ACHN (cell line): Measurements from ENCODE around the gene ANKRD9.

ENCODE experiments used
- DNase-seq: peaks from one replicate; pipeline ENCODE4 v3.0.0-alpha.2; 2015
- in situ Hi-C: cut with HindIII; loops from 2 replicates; pipeline ENCODE4 v1.10.0; 2017; ENCODE audit warnings: low sequenced_read_pairs, low pct_ligation_motif_present, low pct_unique_long_range_greater_than_20kb

ANKRD9 gene

DNA sequence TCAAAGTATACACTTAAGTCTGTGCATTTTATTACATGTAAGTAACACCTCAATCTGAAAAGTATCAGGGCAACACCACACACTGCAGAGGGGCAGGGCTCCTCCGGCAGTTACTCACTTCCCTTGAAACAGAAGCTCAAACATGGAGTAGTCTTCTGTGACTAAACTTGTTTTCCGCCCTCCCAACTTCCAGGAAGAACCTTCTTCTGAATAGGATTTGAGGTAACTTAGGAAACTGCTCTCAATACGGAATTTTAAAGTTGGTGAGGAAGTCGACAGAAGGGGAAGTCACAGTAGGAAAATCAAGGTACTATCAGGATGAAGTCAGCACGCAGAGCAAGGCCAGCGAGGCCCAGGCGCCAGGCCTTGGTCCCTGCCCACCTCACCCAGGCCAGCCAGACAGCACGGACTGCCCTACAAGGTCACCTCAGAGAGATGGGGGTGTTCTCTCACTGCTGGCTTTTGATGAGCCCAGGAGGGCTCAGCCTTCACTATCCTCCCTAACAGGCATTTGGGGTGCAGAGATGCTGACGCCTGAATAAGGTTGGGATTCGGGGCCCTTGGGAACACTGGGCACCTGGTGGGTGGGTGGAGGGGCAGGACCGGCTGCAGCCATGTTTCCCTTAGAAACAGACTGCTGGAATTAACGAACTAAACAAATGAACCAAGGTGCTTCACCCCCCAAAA, 5.8 kb downstream of the ANKRD9 start:
- DNase-seq: no peak
- in situ Hi-C loops: no loop called here

DNA sequence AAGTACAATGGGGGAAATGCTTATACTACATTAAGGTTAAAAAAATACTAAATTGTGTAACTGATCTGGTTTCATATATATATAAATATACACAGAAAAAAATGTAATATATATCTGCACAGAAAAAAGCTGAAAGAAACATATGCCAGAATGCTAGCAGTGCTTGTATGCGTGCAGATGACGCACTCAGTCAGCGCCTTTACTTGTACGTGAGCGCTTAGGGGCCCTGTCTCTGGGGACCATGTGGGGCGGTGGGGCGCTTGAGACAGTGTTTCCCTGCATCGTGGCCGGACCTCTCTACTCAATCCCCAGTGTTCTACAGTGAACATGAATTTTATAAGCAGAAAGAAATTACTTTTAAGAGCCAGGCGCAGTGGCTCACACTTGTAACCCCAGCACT, 7.0 kb downstream of the ANKRD9 start:
- in situ Hi-C loops: no loop called here
- DNase-seq: no peak

GRCh38 chr14:102501751-102502315, 7.7 kb downstream of the ANKRD9 start:
- in situ Hi-C loops: no loop called here
- DNase-seq: no peak

DNA sequence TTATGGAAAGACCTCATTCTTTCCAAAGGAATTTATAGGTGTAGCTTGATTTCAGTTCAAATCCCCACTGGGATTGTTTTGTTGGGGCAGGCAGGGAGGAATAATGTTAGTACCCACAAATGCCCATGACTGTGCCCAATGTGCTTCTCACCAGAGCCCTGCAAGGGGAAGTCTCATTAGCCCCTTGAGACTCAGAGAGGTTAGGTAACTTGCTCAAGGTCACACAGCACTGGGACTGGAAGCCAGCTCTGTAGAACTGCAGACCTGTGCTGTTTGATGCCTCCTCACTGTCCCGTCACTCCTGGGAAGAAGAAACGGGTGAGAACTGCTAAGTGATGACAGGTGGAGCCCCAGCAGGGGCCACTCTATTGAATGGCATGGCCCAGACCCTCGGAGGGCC, 8.9 kb downstream of the ANKRD9 start:
- DNase-seq: no peak
- in situ Hi-C loops: no loop called here

GRCh38 chr14:102500158-102500662, 9.4 kb downstream of the ANKRD9 start:
- in situ Hi-C loops: no loop called here
- DNase-seq: no peak

DNA sequence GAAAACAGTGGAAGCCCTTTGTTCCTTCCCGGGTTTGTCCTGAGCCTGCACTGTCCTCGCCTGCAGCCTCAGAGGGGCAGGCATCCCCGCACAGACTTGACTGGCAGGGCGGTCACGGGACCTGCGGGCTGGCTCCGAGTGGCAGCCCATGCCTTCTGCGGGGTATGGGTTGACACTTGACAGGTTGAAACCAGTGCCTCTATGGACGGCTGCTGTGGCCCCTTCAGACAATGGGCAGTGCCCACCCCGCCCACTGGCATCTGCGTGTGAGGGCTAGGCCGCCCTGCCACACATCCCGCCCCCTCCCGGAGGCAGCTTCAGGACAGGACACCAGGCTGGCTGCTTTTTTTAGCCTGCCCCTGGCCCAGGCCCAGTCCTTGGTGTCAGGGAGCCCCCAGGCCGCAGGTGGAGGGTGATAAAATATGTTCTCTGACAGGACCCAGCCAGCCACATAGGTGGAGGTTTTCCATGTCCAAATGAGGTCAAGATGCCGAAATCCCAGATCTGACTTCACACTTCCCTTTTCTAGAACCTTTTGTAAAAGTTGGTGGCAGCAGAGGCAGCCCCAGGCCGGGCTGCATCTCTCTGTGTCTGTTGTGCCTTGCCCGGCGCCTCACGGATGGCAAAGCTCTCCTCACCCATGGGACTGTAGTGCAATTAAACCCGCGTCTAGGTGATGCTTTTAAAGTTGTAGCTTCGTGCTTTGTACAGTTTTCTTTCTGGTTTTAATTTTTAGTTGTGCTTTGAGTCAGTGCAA, 10.0 kb downstream of the ANKRD9 start:
- DNase-seq: no peak
- in situ Hi-C loops: no loop called here

DNA sequence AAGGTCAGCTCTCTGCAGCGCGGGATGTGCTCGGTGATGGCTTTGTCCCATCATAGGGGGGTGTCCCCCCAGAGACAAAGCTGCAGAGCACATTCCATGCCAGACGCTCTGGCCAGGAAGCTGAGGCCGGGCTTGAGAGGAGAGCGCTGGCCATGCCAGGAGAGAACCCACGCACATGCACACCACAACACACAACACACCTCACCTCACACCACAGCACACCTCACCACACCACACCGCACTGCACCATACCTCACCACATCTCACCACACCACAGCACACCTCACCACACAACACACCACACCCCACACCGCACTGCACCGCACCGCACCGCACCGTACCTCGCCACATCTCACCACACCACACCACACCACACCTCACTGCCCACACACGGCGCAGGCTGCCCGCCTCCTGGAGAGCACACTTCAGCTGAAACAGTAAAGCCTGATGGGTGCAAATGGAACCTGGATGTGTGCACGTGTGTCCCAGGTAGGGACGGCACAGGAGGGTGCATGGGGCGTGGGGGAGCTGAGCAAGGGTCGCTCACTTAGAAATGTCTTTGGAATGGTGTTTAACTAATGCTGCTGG, 10.8 kb downstream of the ANKRD9 start:
- no peak for DNase-seq
- in situ Hi-C loops: no loop called here

- in situ Hi-C loops: no loop called here
- no peak for DNase-seq
These were observed 11.4 kb downstream of the ANKRD9 start for GRCh38 chr14:102497998-102498677.

DNA sequence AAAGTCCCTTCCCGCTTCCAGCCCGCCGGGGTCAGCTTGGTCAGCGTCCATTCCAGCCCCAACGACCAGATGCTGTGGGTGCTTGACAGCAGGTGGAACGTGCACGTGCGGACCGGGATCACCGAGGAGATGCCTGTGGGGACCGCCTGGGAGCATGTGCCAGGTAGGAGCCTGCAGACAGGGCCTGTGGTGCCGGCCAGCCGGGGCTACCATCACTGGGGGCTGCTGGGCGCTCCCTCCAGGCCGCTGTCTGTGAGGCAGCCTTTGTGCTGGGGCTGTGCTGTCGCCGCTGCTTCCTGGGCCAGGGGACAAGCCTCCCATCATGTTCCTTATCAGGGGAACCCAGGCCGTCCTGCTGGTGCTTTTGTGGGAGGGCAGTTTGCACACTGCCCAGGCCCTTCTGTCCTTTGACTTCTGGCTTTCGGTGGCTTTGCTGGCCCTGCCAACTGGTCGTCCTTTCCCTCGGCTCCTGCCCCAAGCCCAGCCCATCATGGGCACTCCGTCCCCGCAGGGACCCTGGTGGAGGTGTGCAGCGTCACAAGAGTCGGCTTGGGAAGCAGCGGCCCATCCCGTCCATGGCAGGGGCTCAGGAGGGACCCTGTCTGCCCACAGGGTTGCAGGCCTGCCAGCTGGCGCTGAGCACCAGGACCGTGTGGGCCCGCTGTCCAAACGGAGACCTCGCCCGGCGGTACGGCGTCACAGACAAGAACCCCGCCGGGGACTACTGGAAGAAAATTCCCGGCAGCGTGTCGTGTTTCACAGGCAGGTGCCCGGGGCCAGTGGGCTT, 12.4 kb downstream of the ANKRD9 start:
- in situ Hi-C loops: no loop called here
- no peak for DNase-seq

DNA sequence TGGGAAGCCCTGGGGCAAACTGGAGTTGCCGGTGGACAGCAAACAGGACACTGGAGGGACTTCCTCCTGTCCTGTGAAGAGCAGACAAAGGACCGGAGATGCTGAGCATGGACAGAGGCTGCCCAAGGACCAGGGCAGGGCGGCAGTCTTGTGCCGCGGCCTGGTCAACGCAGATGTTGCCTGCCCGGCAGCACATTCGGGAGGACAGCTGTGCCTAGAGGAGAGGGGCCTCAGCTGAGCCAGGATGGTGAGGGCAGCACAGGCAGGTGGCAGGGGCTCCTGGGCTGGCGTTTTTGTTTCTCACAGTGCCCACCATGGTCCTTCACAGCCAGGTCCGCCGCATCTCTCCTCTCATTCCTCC, 13.3 kb downstream of the ANKRD9 start:
- no peak for DNase-seq
- in situ Hi-C loops: no loop called here

DNA sequence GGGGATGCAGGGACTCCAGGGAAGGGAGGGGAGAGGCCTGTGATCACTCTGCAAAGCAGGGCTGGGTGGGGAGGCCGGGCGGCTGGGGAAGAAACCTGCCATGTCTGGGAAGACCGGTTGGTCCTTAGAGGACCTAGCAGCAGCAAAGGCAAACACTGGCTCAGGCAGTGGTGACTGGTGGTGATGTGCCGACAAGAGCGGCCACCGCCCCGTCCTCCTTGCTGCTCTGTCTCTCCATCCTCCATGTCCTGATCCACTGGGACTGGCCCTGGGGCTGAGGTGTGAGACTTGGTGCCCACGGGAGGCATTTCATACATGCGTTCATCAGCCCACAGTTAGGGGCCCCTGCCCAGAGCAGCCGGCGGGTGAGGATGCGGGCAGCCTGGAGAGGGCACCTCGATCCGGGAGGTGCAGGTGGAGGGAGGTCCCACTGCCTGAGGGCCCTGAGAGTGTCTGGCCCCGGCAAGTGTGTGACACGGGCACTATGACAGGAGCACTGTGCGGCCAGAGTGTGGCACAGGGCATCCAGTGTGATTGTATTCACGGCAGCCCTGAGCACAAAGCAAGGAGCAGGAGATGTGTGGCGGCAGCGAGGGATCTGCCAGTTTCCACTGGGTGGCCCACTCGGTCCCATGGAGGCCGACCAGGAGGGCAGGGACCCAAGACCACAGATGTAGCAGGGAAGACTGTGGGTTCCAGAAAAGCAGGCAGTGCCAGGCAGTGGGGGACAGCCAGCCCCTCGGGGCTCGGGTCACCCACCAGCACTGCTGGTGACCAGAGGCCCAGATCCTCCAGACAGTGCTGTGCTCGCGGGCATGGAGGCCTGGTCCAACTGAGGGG, 13.9 kb downstream of the ANKRD9 start:
- in situ Hi-C loops: no loop called here
- no peak for DNase-seq

- no peak for DNase-seq
- in situ Hi-C loops: no loop called here
These were observed 16.0 kb downstream of the ANKRD9 start for GRCh38 chr14:102493585-102493984.

DNA sequence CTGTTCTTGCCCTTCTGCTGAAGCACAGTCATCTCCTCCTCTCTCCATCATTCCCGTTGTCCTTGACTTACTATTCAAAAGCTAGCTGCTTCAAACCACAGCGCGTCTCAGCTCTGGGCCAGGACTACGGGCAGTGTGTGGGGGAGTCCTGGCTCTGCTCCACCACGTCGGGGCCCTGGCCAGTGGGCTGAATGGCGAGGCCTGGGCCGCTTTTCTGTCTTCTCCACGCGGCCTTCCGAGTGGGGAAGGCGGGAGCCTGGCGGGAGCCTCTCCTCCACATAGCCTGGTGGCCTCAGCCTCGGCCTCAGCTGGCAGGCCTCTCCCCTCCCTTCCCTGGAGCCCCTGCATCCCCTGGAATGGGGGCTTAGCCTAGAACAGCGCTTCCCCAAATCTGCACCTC, 16.5 kb downstream of the ANKRD9 start:
- no peak for DNase-seq
- in situ Hi-C loops: no loop called here

DNA sequence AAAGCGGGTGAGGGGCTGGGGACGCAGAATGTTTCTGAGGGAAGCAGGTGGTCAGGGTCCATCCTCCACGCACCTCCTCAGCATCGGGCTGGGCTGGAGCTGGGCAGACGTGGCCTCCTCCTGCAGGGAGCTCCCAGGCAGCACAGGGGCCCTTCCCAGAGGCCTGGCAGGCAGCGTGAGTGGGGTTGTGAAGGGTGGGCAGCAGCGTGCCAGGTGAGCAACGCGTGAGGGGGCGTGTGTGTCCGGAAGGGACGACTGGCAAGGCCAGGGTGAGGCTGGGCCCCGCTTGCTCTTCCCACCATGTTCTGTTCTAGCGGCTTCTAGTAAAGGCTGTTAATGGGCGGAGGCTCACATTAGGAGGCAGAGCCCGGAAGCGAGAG, 17.1 kb downstream of the ANKRD9 start:
- in situ Hi-C loops: no loop called here
- no peak for DNase-seq

GRCh38 chr14:102491786-102492530, 17.6 kb downstream of the ANKRD9 start:
- in situ Hi-C loops: no loop called here
- no peak for DNase-seq

GRCh38 chr14:102491366-102491765, 18.2 kb downstream of the ANKRD9 start:
- DNase-seq: no peak

GRCh38 chr14:102490456-102490855, 19.1 kb downstream of the ANKRD9 start:
- in situ Hi-C loops: no loop called here
- no peak for DNase-seq

More at GRCh38 chr14:102491366-102491765, 18.2 kb downstream of the ANKRD9 start:
- in situ Hi-C loops: no loop called here
